Duodenal mucosa (tissue), 2 donors: ENCODE data around the gene ADGRG6.
"Not testable (repeated sequence)": the region's sequence is repeated elsewhere in the genome, so short reads cannot be mapped to it uniquely, and the experiment has no call there.

Source experiments
- H3K27ac ChIP-seq: one replicate; pipeline ENCODE4 v1.7.0; 2013; ENCODE audit warnings: low read depth, low read length
- H3K27me3 ChIP-seq, 2 donors: one replicate each; pipeline ENCODE4 v1.7.0; 2013; ENCODE audit warnings: low read length in 2 of 2, control low read depth in 1 of 2; ENCODE audit not compliant: insufficient read depth in 2 of 2, control insufficient read depth in 1 of 2
- H3K36me3 ChIP-seq, 2 donors: one replicate each; pipeline ENCODE4 v1.7.0; 2013; ENCODE audit warnings: low read length in 2 of 2, control low read depth in 1 of 2; ENCODE audit not compliant: insufficient read depth in 2 of 2, control insufficient read depth in 1 of 2
- H3K4me1 ChIP-seq, 2 donors: one replicate each; pipeline ENCODE4 v1.7.0; 2013; ENCODE audit warnings: low read length in 2 of 2, control low read depth in 1 of 2; ENCODE audit not compliant: insufficient read depth in 2 of 2, control insufficient read depth in 1 of 2
- H3K4me3 ChIP-seq, 2 donors: one replicate each; pipeline ENCODE4 v1.7.0; 2013; ENCODE audit warnings: low read length in 2 of 2, low read depth in 1 of 2
- H3K9ac ChIP-seq, 2 donors: one replicate each; pipeline ENCODE4 v1.7.0; 2013; ENCODE audit warnings: low read length in 2 of 2, low read depth in 1 of 2
- H3K9me3 ChIP-seq, 2 donors: one replicate each; pipeline ENCODE4 v1.7.0; 2013; ENCODE audit warnings: low read length in 2 of 2, control low read depth in 1 of 2; ENCODE audit not compliant: control insufficient read depth in 1 of 2

The ADGRG6 gene

DNA sequence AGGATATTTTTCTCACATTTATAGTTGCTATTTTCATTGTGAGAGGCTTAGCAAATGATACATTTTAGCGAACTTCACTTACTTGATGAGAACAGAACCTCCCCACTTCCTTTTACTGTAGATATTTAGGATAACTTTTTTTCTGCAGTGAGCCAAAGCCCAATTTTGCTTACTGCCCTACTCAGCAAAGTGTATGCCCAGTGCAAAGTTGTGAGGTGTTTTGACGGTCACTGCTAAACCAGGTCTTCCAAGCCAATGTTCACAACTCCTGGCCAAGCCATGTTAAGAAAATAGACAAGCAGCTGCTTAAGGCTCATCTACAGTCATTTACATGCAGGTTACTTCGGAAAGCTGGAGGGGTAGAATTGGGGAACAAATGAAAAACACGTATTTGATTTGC is 144.8 kb downstream of the ADGRG6 start:
- Histone ChIP-seq H3K27ac (no peak overlapping the region), H3K36me3 (peaks cover 0 to 4% of the 10 kb centered on the region in 2 donors), H3K4me1 (peaks cover 9 to 11% of the 10 kb centered on the region in 2 donors), H3K9ac (no peak overlapping the region), H3K4me3 (no peak overlapping the region), H3K27me3 (no peaks in the 10 kb centered on the region), H3K9me3 (no peaks in the 10 kb centered on the region)

DNA sequence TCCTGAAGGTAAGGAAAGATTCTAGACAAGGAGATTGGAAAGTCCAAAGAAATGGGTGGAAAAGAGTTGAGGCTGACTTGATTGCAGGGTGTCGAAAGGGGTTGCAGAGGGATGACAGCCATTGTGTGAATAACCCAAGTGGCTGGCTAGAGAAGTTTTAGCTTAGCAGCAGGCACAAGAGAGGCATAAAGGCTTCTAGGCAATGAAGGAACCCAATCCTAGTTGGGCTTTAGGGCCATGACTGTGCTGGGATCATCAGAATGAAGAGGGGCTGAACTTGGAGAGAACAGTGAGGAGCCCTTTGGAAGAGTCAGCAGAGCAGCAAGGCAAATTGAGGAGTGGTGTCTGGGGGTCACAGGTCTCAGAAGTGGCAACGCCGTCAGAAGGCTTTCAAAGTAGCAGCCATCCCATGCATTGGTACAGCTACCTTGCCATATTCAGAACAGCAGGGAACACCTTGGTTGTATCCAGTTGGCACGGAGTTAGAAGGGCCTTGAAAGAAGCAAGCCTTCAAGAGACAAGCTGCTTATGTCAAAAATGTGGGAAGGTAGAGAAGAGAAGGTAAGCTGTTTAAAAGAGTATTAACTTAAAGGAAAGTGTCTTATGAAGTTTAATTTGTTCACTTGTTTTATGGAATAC is 146.4 kb downstream of the ADGRG6 start:
- Histone ChIP-seq H3K9me3 (no peaks in the 10 kb centered on the region), H3K36me3 (peaks cover 0 to 4% of the 10 kb centered on the region in 2 donors), H3K4me1 (peaks cover 13 to 22% of the 10 kb centered on the region in 2 donors), H3K4me3 (no peak overlapping the region), H3K27me3 (no peaks in the 10 kb centered on the region), H3K27ac (no peak overlapping the region), H3K9ac (no peak overlapping the region)

DNA sequence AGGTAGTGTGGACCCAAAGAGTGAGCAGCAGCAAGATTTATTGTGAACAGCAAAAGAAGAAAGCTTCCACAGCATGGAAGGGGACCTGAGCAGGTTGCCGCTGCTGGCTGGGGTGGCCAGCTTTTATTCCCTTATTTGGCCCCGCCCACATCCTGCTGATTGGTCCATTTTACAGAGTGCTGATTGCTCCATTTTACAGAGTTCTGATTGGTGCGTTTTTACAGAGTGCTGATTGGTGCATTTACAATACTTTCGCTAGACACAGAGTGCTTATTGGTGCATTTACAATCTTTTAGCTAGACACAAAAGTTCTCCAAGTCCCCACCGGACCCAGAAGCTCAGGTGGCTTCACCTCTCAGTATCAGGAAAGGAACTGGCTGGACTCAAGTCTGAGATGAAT is 149.0 kb downstream of the ADGRG6 start:
- not testable (repeated sequence) for H3K9me3 ChIP-seq, H3K9ac ChIP-seq

DNA sequence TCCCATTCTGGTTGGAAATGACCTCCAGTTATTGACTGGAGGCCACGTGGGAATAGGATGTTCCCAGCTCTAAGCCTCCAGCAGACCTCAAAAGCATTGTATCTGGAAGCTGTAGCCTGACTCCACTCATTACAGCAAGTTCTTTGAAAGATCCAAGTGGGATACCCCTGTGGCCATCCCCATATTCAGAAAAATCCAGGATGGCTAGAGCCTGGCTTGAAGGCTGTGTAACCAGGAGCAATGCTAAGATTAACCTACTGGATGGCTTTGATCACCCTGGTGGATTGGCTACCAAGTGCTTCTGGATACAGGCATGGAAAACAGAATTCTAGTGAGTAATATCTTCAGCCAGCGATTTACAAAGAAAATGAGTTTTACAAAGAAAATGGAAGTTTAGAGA is 151.2 kb downstream of the ADGRG6 start:
- no peak overlapping the region for H3K27ac ChIP-seq
- H3K4me3 ChIP-seq = no peak overlapping the region
- H3K9me3 ChIP-seq = no peaks in the 10 kb centered on the region
- H3K36me3 ChIP-seq = peaks cover 0 to 4% of the 10 kb centered on the region in 2 donors
- H3K9ac ChIP-seq = no peak overlapping the region
- H3K4me1 ChIP-seq = peaks cover 4 to 11% of the 10 kb centered on the region in 2 donors
- H3K27me3 ChIP-seq = no peaks in the 10 kb centered on the region

More for the DNA sequence above, 149.0 kb downstream of the ADGRG6 start:
- peaks cover 4 to 11% of the 10 kb centered on the region in 2 donors for H3K4me1 ChIP-seq
- H3K36me3 ChIP-seq, H3K27me3 ChIP-seq, H3K4me3 ChIP-seq, H3K27ac ChIP-seq: not testable (repeated sequence)

DNA sequence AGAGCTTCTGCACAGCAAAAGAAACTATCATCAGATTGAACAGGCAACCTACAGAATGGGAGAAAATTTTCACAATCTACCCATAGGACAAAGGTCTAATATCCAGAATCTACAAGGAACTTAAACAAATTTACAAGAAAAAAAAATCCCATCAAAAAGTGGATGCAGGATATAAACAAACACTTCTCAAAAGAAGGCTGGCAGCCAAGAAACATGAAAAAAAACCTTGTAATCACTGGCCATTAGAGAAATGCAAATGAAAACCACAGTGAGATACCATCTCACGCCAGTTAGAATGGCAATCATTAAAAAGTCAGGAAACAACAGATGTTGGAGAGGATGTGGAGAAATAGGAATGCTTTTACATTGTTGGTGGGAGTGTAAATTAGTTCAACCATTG is 152.4 kb downstream of the ADGRG6 start:
- not testable (repeated sequence) for H3K27ac ChIP-seq, H3K4me3 ChIP-seq, H3K36me3 ChIP-seq, H3K9ac ChIP-seq, H3K9me3 ChIP-seq, H3K27me3 ChIP-seq
- peaks cover 4 to 11% of the 10 kb centered on the region in 2 donors for H3K4me1 ChIP-seq

DNA sequence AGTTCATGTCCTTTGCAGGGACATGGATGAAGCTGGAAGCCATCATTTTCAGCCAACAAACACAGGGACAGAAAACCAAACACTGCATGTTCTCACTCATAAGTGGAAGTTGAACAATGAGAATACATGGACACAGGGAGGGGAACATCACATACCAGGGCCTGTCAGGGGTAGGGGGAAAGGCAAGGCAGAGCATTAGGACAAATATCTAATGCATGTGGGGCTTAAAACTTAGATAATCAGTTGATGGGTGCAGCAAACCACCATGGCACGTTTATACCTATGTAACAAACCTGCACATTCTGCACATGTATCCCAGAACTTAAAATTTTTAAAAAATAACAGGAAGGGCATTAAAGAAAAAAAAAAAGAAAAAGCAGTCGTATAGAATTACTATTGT is 153.0 kb downstream of the ADGRG6 start:
- H3K27ac ChIP-seq, H3K4me3 ChIP-seq, H3K9me3 ChIP-seq, H3K36me3 ChIP-seq, H3K9ac ChIP-seq, H3K27me3 ChIP-seq: not testable (repeated sequence)
- peaks cover 4 to 11% of the 10 kb centered on the region in 2 donors for H3K4me1 ChIP-seq

DNA sequence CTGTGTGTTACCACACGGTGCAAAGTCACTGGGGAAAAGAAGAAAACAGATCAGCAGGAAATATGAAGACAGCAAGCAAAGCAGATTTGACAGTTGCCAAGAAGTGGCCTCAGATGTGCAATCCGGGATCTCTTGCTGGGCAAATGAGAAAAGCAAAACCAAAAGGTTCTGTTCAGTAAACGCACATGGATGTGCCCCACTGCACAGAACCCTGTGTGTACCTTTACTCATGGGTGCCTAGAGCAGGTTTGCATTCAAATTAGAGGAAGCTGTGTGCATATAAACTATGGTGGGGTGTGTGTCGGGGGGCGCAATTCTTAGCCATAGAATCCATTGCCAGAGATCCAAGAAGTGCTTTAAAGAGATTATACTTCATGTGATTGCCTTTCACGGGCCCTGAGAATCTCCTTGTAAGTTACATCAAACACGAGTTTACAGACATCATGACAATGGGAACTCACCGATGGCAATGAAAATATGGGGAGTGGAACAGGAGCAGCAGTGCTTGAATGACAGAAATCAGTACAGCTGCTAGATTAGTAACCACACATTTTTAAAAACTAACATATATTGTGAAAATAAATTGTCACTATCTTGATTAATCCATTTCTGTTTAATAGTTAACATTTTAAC is 154.3 kb downstream of the ADGRG6 start:
- Histone ChIP-seq H3K4me1 (peaks cover 4 to 11% of the 10 kb centered on the region in 2 donors), H3K9me3 (no peaks in the 10 kb centered on the region), H3K27me3 (no peaks in the 10 kb centered on the region), H3K36me3 (no peaks in the 10 kb centered on the region), H3K9ac (no peak overlapping the region), H3K27ac (no peak overlapping the region), H3K4me3 (no peak overlapping the region)

DNA sequence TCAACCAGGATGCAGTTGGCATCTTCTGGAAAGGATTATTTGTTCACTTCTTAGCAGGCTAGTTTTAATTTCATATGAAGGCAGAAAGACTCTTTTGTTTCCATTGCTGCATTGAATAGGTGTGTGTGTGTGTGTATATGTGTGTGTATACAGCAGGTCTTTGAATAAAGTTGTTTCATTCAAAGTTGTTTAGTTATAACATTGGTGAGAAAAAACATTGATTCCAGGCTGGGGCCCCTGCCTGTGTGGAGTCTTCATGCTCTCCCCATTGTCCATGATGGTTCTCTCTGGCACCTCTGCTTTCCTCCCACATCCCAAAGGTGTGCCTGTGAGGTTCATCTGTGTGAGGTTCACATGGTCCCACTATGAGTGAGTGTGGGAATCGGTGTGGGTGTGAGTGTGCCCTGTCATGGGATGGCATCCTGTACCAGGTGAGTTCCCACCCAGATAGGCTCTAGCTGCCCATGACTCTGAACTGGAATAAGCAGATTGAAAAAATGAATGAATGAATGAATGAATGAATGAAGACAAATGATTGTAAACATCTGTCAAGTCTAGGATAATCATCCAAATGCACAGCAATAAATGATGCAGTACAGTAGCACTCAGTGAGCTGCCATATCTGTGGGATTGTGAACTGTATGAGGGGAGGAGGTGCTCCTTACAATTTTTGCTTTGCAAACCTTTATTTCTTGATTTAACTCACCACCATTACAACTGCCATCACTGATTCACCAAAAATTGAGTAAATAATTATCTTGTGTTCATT is 156.0 kb downstream of the ADGRG6 start:
- Histone ChIP-seq H3K27me3 (no peaks in the 10 kb centered on the region), H3K9me3 (peaks cover 0 to 7% of the 10 kb centered on the region in 2 donors), H3K4me1 (peaks cover 2 to 3% of the 10 kb centered on the region in 2 donors), H3K27ac (no peak overlapping the region), H3K36me3 (no peaks in the 10 kb centered on the region), H3K4me3 (no peak overlapping the region), H3K9ac (no peak overlapping the region)

DNA sequence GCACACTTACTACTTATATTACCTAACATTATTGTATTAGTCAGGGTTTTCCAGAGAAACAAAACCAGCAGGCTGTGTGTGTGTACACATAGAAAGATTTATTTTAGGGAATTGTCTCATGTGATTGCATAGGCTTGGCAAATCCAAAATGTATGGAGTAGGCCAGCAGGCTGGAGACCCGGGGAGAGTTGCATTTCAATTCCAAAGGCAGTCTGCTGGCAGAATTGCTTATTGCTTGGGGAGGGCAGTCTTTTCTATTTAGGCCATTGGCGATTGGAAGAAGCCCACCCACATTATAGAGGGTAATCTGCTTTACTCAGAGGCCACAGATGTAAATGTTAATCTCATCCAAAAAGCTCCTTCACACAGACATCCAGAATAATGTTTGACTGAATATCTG is 157.0 kb downstream of the ADGRG6 start:
- H3K4me3 ChIP-seq = no peak overlapping the region
- no peak overlapping the region for H3K27ac ChIP-seq
- H3K27me3 ChIP-seq = no peaks in the 10 kb centered on the region
- H3K36me3 ChIP-seq = no peaks in the 10 kb centered on the region
- H3K9ac ChIP-seq = no peak overlapping the region
- no peaks in the 10 kb centered on the region for H3K4me1 ChIP-seq
- peaks cover 0 to 7% of the 10 kb centered on the region in 2 donors for H3K9me3 ChIP-seq

DNA sequence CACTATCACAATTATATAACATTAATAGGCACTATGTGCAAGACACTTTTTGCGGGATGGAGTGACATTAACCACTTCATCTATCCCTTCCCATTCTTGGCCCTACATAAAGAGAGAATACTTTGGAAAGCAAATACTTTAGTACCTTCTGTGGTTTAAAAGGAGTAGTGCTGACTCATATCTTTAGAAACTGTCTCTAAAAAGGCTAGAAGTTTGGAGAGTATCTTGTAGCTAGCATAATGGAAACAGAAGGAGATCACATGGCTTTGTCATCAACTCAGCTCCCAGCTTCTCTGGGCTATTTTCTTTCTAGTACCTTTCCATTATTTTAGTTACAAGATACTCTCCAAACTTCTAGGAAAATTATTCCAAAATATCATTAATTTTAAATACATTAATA is 157.5 kb downstream of the ADGRG6 start:
- Histone ChIP-seq H3K9me3 (peaks cover 0 to 7% of the 10 kb centered on the region in 2 donors), H3K4me1 (no peaks in the 10 kb centered on the region), H3K9ac (no peak overlapping the region), H3K27ac (no peak overlapping the region), H3K4me3 (no peak overlapping the region), H3K27me3 (no peaks in the 10 kb centered on the region), H3K36me3 (no peaks in the 10 kb centered on the region)
